K562 (cell line): ENCODE results near the gene MRRF. TPM values are rescaled to one million over a fixed set of nuclear protein-coding genes. Genes with fewer than 3 reads are reported as not detected.

Experiments
- CTCF ChIP-seq, 3 experiments: IDR thresholded peaks in 2 of 3; conservative IDR thresholded peaks in 1 of 3; 2 replicates each; pipeline ENCODE4 v1.5.1; 2011 to 2012; ENCODE audit warnings: low read length in 3 of 3, mild to moderate bottlenecking in 3 of 3, control low read depth in 2 of 3, improper control_type of control experiment in 1 of 3, inconsistent platforms in 1 of 3, low read depth in 1 of 3, mixed read lengths in 1 of 3, moderate library complexity in 1 of 3; ENCODE audit not compliant: insufficient read depth in 2 of 3
- JUN ChIP-seq, 2 experiments: sonication (generic) in 1 of 2; formaldehyde crosslinking in 1 of 2; IDR thresholded peaks; 2 replicates each; pipeline versions ENCODE4 v1.6.1 to v1.8.0; 2012 to 2022; ENCODE audit warnings: borderline replicate concordance in 2 of 2, mild to moderate bottlenecking in 2 of 2, improper control_type of control experiment in 1 of 2, low read depth in 1 of 2, low read length in 1 of 2, missing genetic modification reagents in 1 of 2
- RB1 ChIP-seq: fragments of 450-650 bp; IDR thresholded peaks from 2 replicates; pipeline ENCODE4 v1.6.1; 2017; ENCODE audit warnings: low read depth, mild to moderate bottlenecking
- SPI1 ChIP-seq: IDR thresholded peaks from 2 replicates; pipeline ENCODE4 v1.6.1; 2011; ENCODE audit warnings: low read depth, low read length, control low read depth, borderline replicate concordance
- STAG1 ChIP-seq: sonication (generic); formaldehyde crosslinking; IDR thresholded peaks from 2 replicates; pipeline ENCODE4 v1.5.0; 2020; ENCODE audit warnings: missing genetic modification reagents, borderline replicate concordance
- TCF7 ChIP-seq: sonication (generic); IDR thresholded peaks from 2 replicates; pipeline ENCODE4 v1.6.1; 2016; ENCODE audit warnings: antibody characterized with exemption, borderline replicate concordance
- polyA plus RNA-seq, 8 experiments: library from polyadenylated mRNA; depleted of rRNA in 4 of 8; stranded (reverse) in 5 of 8; unstranded in 3 of 8; fragments of >200 nt; fragmentation: Nextera tagmentation in 2 of 8; fragmentation: Illumina TruSeq in 1 of 8; extraction: Ambion mirVana in 2 of 8; extraction: Trizol in 1 of 8; gene quantifications; 2 replicates each; pipeline versions ENCODE4 v1.2.1 to v1.2.3, GENCODE V29; 2011 to 2014; ENCODE audit warnings: inconsistent platforms in 1 of 8, missing spikeins in 1 of 8
- total RNA-seq, 7 experiments: library from RNA; depleted of rRNA in 6 of 7; stranded (reverse); fragments of >200 nt in 6 of 7; fragmentation: Illumina TruSeq in 2 of 7; extraction: Trizol in 2 of 7; gene quantifications; 2 replicates each; pipeline versions ENCODE4 v1.2.1 to v1.2.3, GENCODE V29; 2011 to 2021; ENCODE audit warnings: low replicate concordance in 1 of 7
- TF ChIP-seq, protein P1 (sequence below): fragments of 250-450 bp; sonication (Bioruptor Pico); IDR thresholded peaks from 2 replicates; pipeline ENCODE4 v1.5.0; 2021; ENCODE audit warnings: mild to moderate bottlenecking, borderline replicate concordance
- TF ChIP-seq, protein P2 (sequence below): fragments of 450-650 bp; formaldehyde crosslinking; IDR thresholded peaks from 2 replicates; pipeline ENCODE4 v1.4.0; 2020; ENCODE audit warnings: mild to moderate bottlenecking, moderate library complexity
- TF ChIP-seq, protein P3 (sequence below), 2 experiments: fragments of 450-650 bp; IDR thresholded peaks; 2 replicates each; pipeline ENCODE4 v1.6.1; 2018; ENCODE audit warnings: mild to moderate bottlenecking in 2 of 2, low read depth in 1 of 2; ENCODE audit not compliant: partially characterized antibody in 2 of 2

MRRF gene
- total and polyA plus RNA-seq, 9 of the 15 experiments (the other 6 are each of a cell fraction or from before 2014, with no cell fraction given) = 55.0 to 105 (median 81.2) TPM

DNA sequence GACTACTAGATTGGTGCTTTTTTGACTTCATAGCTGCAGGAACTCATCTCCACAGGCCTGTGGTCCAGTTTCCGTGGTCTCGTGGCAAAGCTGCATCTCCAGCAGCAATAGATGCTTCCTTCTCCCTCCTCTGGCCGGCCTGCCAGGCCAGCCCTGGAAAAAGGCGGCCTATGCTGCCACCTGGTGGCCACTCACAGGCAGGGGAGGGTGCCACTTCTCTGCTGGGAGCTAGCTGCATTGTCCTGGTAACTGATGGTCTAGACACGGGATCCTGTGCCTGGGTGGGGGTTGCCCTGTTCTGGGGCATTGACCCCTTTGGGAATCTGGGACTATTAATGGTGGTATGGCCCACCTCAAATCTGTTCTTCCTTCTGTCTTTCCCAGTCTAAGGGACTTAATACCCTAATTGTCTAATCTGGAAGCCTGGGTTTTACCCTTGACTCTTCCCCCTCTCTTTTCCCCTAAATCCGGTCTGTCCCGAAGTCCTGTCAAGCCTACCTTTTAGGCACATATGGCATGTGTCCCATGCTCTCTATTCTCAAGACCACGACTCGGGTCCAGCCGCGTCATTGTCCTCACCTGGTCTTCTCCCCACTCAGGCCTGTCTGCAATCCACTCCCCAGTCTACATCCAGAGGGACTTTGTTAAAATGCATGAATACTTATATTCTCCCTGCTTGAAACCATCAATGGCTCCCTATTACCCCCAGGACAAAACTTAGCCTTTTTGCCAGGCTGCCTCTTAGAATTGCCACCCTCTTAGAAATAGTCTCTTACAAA is 86.1 kb downstream of the MRRF start (continued):
- TF ChIP-seq, protein P1, sequence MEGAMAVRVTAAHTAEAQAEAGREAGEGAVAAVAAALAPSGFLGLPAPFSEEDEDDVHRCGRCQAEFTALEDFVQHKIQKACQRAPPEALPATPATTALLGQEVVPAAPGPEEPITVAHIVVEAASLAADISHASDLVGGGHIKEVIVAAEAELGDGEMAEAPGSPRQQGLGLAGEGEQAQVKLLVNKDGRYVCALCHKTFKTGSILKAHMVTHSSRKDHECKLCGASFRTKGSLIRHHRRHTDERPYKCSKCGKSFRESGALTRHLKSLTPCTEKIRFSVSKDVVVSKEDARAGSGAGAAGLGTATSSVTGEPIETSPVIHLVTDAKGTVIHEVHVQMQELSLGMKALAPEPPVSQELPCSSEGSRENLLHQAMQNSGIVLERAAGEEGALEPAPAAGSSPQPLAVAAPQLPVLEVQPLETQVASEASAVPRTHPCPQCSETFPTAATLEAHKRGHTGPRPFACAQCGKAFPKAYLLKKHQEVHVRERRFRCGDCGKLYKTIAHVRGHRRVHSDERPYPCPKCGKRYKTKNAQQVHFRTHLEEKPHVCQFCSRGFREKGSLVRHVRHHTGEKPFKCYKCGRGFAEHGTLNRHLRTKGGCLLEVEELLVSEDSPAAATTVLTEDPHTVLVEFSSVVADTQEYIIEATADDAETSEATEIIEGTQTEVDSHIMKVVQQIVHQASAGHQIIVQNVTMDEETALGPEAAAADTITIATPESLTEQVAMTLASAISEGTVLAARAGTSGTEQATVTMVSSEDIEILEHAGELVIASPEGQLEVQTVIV (CRISPR knock-in tag) = no peak
- TF ChIP-seq TCF7 = 0 out of 2 replicates have a peak, but pooled peaks have one; percentile 39
- peak; percentile 75; the same call in 1 of the 2 replicates for TF ChIP-seq RB1
- TF ChIP-seq JUN (IDR thresholded peaks at IDR 0.05; ENCODE audit: borderline replicate concordance, low read depth, low read length) = no peak
- no peak for TF ChIP-seq JUN (CRISPR knock-in tag; IDR thresholded peaks at IDR 0.05; ENCODE audit: borderline replicate concordance)
- peak; percentile 94 to 98 (median 98) for TF ChIP-seq CTCF (IDR thresholded peaks at IDR 0.05 in 2 of 3, conservative IDR thresholded peaks at IDR 0.05 in 1 of 3; ENCODE audit: insufficient read depth in 2 of 3, low read depth in 1 of 3, low read length in 3 of 3)
- TF ChIP-seq, protein P2, sequence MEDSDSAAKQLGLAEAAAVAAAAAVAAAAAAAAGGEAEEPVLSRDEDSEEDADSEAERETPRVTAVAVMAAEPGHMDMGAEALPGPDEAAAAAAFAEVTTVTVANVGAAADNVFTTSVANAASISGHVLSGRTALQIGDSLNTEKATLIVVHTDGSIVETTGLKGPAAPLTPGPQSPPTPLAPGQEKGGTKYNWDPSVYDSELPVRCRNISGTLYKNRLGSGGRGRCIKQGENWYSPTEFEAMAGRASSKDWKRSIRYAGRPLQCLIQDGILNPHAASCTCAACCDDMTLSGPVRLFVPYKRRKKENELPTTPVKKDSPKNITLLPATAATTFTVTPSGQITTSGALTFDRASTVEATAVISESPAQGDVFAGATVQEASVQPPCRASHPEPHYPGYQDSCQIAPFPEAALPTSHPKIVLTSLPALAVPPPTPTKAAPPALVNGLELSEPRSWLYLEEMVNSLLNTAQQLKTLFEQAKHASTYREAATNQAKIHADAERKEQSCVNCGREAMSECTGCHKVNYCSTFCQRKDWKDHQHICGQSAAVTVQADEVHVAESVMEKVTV (CRISPR knock-in tag) = peak; percentile 97
- peak; percentile 98 for TF ChIP-seq STAG1 (CRISPR knock-in tag)
- TF ChIP-seq, protein P3, sequence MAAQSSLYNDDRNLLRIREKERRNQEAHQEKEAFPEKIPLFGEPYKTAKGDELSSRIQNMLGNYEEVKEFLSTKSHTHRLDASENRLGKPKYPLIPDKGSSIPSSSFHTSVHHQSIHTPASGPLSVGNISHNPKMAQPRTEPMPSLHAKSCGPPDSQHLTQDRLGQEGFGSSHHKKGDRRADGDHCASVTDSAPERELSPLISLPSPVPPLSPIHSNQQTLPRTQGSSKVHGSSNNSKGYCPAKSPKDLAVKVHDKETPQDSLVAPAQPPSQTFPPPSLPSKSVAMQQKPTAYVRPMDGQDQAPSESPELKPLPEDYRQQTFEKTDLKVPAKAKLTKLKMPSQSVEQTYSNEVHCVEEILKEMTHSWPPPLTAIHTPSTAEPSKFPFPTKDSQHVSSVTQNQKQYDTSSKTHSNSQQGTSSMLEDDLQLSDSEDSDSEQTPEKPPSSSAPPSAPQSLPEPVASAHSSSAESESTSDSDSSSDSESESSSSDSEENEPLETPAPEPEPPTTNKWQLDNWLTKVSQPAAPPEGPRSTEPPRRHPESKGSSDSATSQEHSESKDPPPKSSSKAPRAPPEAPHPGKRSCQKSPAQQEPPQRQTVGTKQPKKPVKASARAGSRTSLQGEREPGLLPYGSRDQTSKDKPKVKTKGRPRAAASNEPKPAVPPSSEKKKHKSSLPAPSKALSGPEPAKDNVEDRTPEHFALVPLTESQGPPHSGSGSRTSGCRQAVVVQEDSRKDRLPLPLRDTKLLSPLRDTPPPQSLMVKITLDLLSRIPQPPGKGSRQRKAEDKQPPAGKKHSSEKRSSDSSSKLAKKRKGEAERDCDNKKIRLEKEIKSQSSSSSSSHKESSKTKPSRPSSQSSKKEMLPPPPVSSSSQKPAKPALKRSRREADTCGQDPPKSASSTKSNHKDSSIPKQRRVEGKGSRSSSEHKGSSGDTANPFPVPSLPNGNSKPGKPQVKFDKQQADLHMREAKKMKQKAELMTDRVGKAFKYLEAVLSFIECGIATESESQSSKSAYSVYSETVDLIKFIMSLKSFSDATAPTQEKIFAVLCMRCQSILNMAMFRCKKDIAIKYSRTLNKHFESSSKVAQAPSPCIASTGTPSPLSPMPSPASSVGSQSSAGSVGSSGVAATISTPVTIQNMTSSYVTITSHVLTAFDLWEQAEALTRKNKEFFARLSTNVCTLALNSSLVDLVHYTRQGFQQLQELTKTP (IDR thresholded peaks at IDR 0.05; ENCODE audit: low read depth in 1 of 2, partially characterized antibody in 2 of 2) = no peak
- TF ChIP-seq SPI1 = 0 out of 2 replicates have a peak, but pooled peaks have one; percentile 34
